ENCODE data around the gene EFNA2.
"Not testable (repeated sequence)": the region's sequence is repeated elsewhere in the genome, so short reads cannot be mapped to it uniquely, and the experiment has no call there.

EFNA2 gene

GRCh38 chr19:1300744-1301490 is 15.2 kb downstream of the EFNA2 start:
- no peak for DNase-seq

GRCh38 chr19:1302533-1303239 is 17.0 kb downstream of the EFNA2 start:
- no peak for DNase-seq

GRCh38 chr19:1304197-1304924 is 18.7 kb downstream of the EFNA2 start:
- no peak for DNase-seq

- DNase-seq = not testable (repeated sequence)
These were observed 19.7 kb downstream of the EFNA2 start for GRCh38 chr19:1305354-1305753.

- DNase-seq = no peak
These were observed 21.6 kb downstream of the EFNA2 start for GRCh38 chr19:1307320-1307719.

- no peak for DNase-seq
These were observed 22.2 kb downstream of the EFNA2 start for GRCh38 chr19:1307755-1308303.

GRCh38 chr19:1308718-1309117 is 23.0 kb downstream of the EFNA2 start:
- no peak for DNase-seq

- DNase-seq = no peak
These were observed 24.5 kb downstream of the EFNA2 start for GRCh38 chr19:1309977-1310852.

GRCh38 chr19:1310853-1311180 is 25.1 kb downstream of the EFNA2 start:
- no peak for DNase-seq

- DNase-seq = no peak
These were observed 25.9 kb downstream of the EFNA2 start for GRCh38 chr19:1311543-1312091.

- DNase-seq = no peak
These were observed 27.4 kb downstream of the EFNA2 start for GRCh38 chr19:1312767-1313694.

- no peak for DNase-seq
These were observed 28.3 kb downstream of the EFNA2 start for GRCh38 chr19:1313695-1314613.

- DNase-seq = peak; percentile 33
These were observed 29.9 kb downstream of the EFNA2 start for GRCh38 chr19:1315470-1316166.

- DNase-seq = no peak
These were observed 30.8 kb downstream of the EFNA2 start for GRCh38 chr19:1316466-1316865.

- no peak for DNase-seq
These were observed 31.8 kb downstream of the EFNA2 start for GRCh38 chr19:1317274-1318003.

GRCh38 chr19:1318678-1319471 is 33.2 kb downstream of the EFNA2 start:
- no peak for DNase-seq

GRCh38 chr19:1320282-1320650 is 34.6 kb downstream of the EFNA2 start:
- DNase-seq = not testable (repeated sequence)

- DNase-seq = no peak
These were observed 35.9 kb downstream of the EFNA2 start for GRCh38 chr19:1321539-1321938.
